Panc1 (cell line): ENCODE data around the gene RHBDF2. TPM values are rescaled to one million over a fixed set of nuclear protein-coding genes. Genes with fewer than 3 reads are reported as not detected.

Experiments used
- ATAC-seq: fragments of 200-7000 bp; cut with Tn5 transposase; 2 replicates; pipeline ENCODE4 v1.9.1; 2020; ENCODE audit warnings: mild to moderate bottlenecking, moderate library complexity
- BruUV-seq: library from RNA; stranded (reverse); fragments of 400-500 nt; replicated peaks from 2 replicates; lab custom pipeline; 2021; lab: Mats Ljungman, UMichigan
- CTCF ChIA-PET: fragments of 300-600 bp; sonication (Branson Sonifier 250); formaldehyde crosslinking; loops from one replicate; lab custom pipeline; 2022; ENCODE audit warnings: antibody characterized with exemption; lab: Charles Lee
- POLR2A ChIA-PET: fragments of 300-600 bp; sonication (Branson Sonifier 250); formaldehyde crosslinking; loops from one replicate; lab custom pipeline; 2022; ENCODE audit warnings: antibody characterized with exemption; lab: Charles Lee
- DNase-seq: peaks from one replicate; pipeline ENCODE4 v3.0.0-alpha.2; 2010; ENCODE audit warnings: low read depth, low spot score
- H3K27ac ChIP-seq: 2 replicates; pipeline ENCODE4 v1.5.1; 2011; ENCODE audit warnings: mild to moderate bottlenecking, low read length, inconsistent platforms
- H3K27me3 ChIP-seq: fragments of 200-500 bp; sonication (Bioruptor generic); 2 replicates; pipeline ENCODE4 v1.6.0; 2014; ENCODE audit warnings: low read length, inconsistent platforms; ENCODE audit not compliant: control insufficient read depth, insufficient read depth
- H3K36me3 ChIP-seq: fragments of 200-500 bp; sonication (Bioruptor generic); 2 replicates; pipeline ENCODE4 v1.5.1; 2014; ENCODE audit warnings: inconsistent platforms, mild to moderate bottlenecking, low read length, moderate library complexity; ENCODE audit not compliant: control insufficient read depth, insufficient read depth
- H3K4me1 ChIP-seq: 2 replicates; pipeline ENCODE4 v1.5.1; 2011; ENCODE audit warnings: inconsistent platforms, mild to moderate bottlenecking, low read length, moderate library complexity; ENCODE audit not compliant: control insufficient read depth, insufficient read depth
- H3K4me3 ChIP-seq, 2 experiments: 2 replicates each; pipeline ENCODE4 v1.5.1; 2011 to 2012; ENCODE audit warnings: low read depth in 2 of 2, low read length in 2 of 2, mild to moderate bottlenecking in 2 of 2, inconsistent platforms in 1 of 2, moderate library complexity in 1 of 2
- H3K9me3 ChIP-seq: fragments of 200-500 bp; sonication (Bioruptor generic); 2 replicates; pipeline ENCODE4 v1.5.1; 2014; ENCODE audit warnings: low read depth, mild to moderate bottlenecking, inconsistent platforms, low read length, moderate library complexity; ENCODE audit not compliant: control insufficient read depth, insufficient read depth
- CTCF ChIP-seq: fragments of 450-650 bp; IDR thresholded peaks from 2 replicates; pipeline ENCODE4 v1.5.1; 2017; ENCODE audit warnings: mild to moderate bottlenecking
- POLR2AphosphoS5 ChIP-seq: IDR thresholded peaks from 2 replicates; pipeline ENCODE4 v1.6.1; 2012; ENCODE audit warnings: mild to moderate bottlenecking, low read depth, low read length, moderate library complexity
- REST ChIP-seq, 2 experiments: IDR thresholded peaks; 2 replicates each; pipeline ENCODE4 v1.6.1; 2011 to 2012; ENCODE audit warnings: low read depth in 2 of 2, control low read depth in 1 of 2, low read length in 1 of 2, mild to moderate bottlenecking in 1 of 2, moderate library complexity in 1 of 2; ENCODE audit not compliant: insufficient read depth in 1 of 2
- SIN3A ChIP-seq: IDR thresholded peaks from 2 replicates; pipeline ENCODE4 v1.6.1; 2012; ENCODE audit warnings: low read depth, mild to moderate bottlenecking, low read length, moderate library complexity, borderline replicate concordance; ENCODE audit not compliant: insufficient read depth
- TCF7L2 ChIP-seq: IDR thresholded peaks from 2 replicates; pipeline ENCODE4 v1.6.1; 2011; ENCODE audit warnings: mild to moderate bottlenecking, low read depth, low read length, inconsistent platforms
- in situ Hi-C: cut with HindIII; loops from 2 replicates; pipeline ENCODE4 v1.10.0; 2016; ENCODE audit warnings: low sequenced_read_pairs, low pct_unique_long_range_greater_than_20kb
- intact Hi-C: fragments of 100-400 bp; cut with micrococcal nuclease; formaldehyde crosslinking; loops from one replicate; pipeline ENCODE4 v1.10.0; 2022; ENCODE audit not compliant: unreplicated experiment
- total RNA-seq: library from RNA; stranded (reverse); gene quantifications from one replicate; pipeline ENCODE4 v1.2.1, GENCODE V29; 2021; ENCODE audit not compliant: unreplicated experiment

The RHBDF2 gene
- total RNA-seq, 1 experiment from 2014 or later = 67.8 TPM

- ChIA-PET CTCF (interaction anchor here (0.6 kb wide), 2 partner anchors 77 to 340 kb away, joined by 4 to 10 read pairs; no protein-coding TSS in a partner anchor), POLR2A (interaction anchor here (0.6 kb wide), 1 partner anchor 21 kb away, joined by 3 read pairs; no protein-coding TSS in a partner anchor)
- in situ Hi-C loops = no loop called here
- TF ChIP-seq POLR2AphosphoS5 (no peak), REST (IDR thresholded peaks at IDR 0.05; ENCODE audit: insufficient read depth in 1 of 2, low read depth in 2 of 2, low read length in 1 of 2) (no peak), CTCF (no peak), SIN3A (no peak), TCF7L2 (no peak)
- no peak for DNase-seq
- Histone ChIP-seq H3K9me3 (no peaks in the 10 kb centered on the region), H3K27ac (no peak overlapping the region), H3K4me1 (peaks cover 26% of the 10 kb centered on the region), H3K4me3 (no peak overlapping the region), H3K36me3 (no peaks in the 10 kb centered on the region), H3K27me3 (no peaks in the 10 kb centered on the region; the same call in 1 of the 2 replicates)
- intact Hi-C loops = no loop called here
- no peak for ATAC-seq
- BruUV-seq = no TSS peak
Measured at GRCh38 chr17:76538941-76539570, 37.8 kb upstream of the RHBDF2 start.

- ATAC-seq (no peak), DNase-seq (no peak)
- in situ Hi-C loops (no loop called here), intact Hi-C loops (no loop called here)
- BruUV-seq = no TSS peak
- Histone ChIP-seq H3K27ac (no peak overlapping the region), H3K4me1 (peaks cover 23% of the 10 kb centered on the region), H3K9me3 (no peaks in the 10 kb centered on the region), H3K36me3 (no peaks in the 10 kb centered on the region), H3K4me3 (peak overlapping the region in 1 of 2 experiments; percentile 37; a peak in 1 of 4 replicates), H3K27me3 (no peaks in the 10 kb centered on the region; the same call in 1 of the 2 replicates)
- ChIA-PET CTCF (interaction anchor here (0.6 kb wide), 1 partner anchor 77 kb away, joined by 10 read pairs; no protein-coding TSS in a partner anchor), POLR2A (no interaction called here)
- no peak for TF ChIP-seq TCF7L2
- TF ChIP-seq POLR2AphosphoS5 = no peak
- no peak for TF ChIP-seq REST (IDR thresholded peaks at IDR 0.05; ENCODE audit: insufficient read depth in 1 of 2, low read depth in 2 of 2, low read length in 1 of 2)
- TF ChIP-seq CTCF = no peak
- TF ChIP-seq SIN3A = no peak
Measured at GRCh38 chr17:76538281-76538931, 37.2 kb upstream of the RHBDF2 start.
